GM12801 (cell line): Measurements from ENCODE around the gene TMEM108.

Experiments
- CTCF ChIP-seq: IDR thresholded peaks from one replicate; pipeline ENCODE4 v1.5.1; 2011; ENCODE audit warnings: control low read depth; ENCODE audit not compliant: insufficient read length; ENCODE audit errors: extremely low read depth

TMEM108 gene

DNA sequence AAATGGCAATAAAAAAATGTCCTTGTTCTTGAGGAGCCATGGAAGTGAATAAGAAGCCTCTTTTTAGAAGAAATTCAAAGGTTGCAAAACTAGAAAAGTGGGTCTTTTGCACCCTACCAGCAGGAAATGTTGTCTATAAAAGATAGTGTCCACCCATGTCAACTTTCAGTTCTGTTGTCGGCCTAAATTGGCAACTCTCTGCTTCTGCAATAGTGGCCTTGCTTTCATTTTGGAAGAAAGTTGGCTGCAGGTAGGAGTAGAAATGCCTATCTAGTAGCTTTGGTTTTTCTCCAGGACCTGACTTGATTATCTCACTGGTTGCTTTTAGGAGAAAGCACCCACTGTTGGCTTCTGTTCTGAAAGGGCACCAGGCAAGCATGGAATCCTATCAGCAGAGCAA, 85.4 kb downstream of the TMEM108 start:
- no peak for TF ChIP-seq CTCF

- TF ChIP-seq CTCF, result no peak
Observed at GRCh38 chr3:133124511-133124910, 86.3 kb downstream of the TMEM108 start.

DNA sequence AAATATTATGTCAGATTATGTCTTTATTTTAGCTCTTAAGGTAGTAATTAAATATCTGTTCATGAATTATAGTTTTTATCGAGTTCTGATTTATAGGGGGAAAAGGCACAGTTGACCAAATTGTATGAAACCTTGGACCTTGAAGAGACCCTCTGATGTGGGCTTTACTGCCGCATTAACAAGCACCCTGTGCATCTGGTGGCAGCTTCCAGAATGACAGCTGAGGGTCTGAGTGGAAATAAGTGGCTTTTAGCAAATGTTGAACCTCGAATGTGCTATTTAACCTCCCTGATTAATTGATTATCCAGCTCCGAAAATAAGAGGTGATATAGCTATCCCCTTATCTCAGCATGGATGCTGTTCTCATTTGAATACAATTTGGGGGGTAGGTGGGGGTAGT, 87.0 kb downstream of the TMEM108 start:
- TF ChIP-seq CTCF, result no peak

DNA sequence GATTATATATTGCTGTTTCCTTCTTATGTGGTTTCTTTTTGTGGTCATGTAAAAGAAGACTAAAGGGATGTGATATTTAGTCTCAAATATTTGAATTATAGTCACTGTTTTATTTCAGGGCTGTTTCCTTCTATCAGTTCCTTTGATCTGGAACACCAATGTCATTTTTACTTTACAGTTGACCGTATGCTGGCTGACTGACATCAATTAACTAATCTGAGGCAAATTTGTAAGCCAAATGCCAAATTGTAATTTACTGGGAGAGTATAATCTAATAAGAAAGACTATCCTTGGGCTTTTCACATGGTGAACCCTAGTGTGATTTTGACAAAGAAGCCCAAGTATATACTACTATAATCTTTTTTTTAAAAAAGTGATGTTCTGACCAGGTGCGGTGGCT, 87.6 kb downstream of the TMEM108 start:
- no peak for TF ChIP-seq CTCF

- TF ChIP-seq CTCF, result no peak
Observed at GRCh38 chr3:133127381-133127780, 89.2 kb downstream of the TMEM108 start.

- TF ChIP-seq CTCF, result no peak
Observed at GRCh38 chr3:133130168-133130567, 92.0 kb downstream of the TMEM108 start.

DNA sequence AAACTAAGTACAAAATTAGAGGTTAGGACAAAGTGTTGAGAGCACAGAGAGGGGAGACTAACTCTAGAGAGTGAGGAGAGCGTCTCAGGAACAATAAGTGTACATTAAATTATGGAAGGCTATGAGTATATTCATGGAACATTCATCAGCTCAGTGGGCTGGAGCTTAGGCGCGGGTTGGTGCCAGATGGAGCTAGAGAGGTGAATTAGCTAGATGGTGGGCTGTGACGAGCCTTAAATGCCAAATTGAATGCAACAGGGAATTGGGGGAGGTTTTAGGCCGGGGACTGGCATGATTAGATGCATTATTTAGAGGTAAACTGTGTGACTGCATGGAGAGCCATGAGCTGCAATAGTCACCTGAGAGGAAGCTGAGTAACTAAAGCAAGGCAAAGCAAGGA, 97.1 kb downstream of the TMEM108 start:
- TF ChIP-seq CTCF, result no peak
